ENCODE results near the gene SRD5A2.

SRD5A2 gene

GRCh38 chr2:31580321-31581117 lies at the start of gene SRD5A2:
Gene SRD5A2, minus strand, starts transcription at chr2:31580938. Its CDS starts 38 bp downstream, at chr2:31580900.
- no peak for DNase-seq (ENCODE audit: low spot score)

DNA sequence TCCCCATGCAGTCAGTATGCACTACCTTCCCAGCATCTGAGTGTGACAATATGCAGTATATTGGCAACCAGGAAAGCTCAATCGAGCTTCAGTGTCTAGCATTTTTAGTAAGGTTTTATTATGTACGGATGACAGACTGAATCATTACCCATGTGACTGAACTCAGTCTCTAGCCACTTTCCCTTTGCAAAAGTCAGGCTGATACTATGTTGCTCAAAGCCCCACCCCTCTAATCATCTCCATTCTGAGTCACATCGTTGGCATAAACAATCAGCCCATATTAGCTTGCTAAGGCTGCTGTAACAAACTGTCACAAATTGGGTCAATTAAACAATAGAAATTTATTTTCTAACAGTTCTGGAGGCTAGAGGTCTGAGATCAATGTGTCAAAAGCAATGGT lies 25.8 kb upstream of the SRD5A2 start:
- DNase-seq (ENCODE audit: low spot score): no peak

DNA sequence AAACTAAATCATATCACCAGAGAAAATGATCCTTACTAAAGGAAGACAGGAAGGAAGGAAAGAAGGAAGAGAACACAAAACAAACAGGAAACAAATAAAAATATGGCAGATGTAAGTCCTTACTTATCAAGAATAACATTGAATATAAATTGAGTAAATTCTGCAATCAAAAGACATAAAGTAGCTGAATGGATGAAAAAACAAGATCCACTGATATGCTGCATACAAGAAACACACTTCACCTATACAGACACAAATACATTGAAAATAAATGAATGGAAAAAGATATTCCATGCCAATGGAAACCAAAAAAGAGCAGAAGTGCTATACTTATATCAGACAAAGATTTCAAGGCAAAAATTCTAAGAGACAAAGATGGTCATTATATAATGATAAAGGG lies 18.0 kb upstream of the SRD5A2 start:
- DNase-seq (ENCODE audit: low spot score): no peak

GRCh38 chr2:31586230-31586629 lies 5.5 kb upstream of the SRD5A2 start:
- no peak for DNase-seq (ENCODE audit: low spot score)

DNA sequence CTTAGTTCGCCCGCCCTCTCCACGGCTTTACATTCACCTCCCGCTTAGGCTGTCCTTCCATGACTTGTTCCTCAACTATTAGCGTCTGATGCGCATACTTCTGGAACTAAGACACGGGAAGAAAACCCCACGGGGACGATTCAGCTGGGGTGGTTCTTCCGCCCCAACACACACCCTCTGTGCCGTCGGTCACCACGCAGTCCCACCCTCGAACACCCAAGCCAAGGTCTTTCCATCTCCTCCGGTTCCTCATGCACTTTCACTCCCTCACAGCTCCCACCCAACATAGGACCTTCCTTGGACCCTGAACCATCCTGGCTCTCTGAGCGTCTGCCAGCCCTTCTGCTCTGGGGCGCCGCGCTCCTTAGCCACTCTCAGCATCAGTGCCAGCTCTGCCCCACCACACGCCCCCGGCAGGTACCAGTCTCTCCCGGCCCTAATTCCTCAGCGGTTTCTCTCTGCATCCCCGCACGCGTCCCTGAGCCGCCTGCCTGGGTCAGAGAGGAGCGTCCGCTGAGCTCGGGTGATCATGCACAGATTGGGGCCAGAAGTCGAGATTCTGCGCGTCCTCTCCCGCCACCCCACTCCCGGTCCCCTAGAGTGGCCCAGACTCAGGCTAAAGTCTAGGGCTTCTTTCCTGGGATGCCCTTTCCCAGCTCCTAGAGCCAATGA lies 522 bp upstream of the SRD5A2 start:
- no peak for DNase-seq (ENCODE audit: low spot score)

- DNase-seq (ENCODE audit: low spot score): no peak
Measured at GRCh38 chr2:31579996-31580320, 780 bp downstream of the SRD5A2 start.

DNA sequence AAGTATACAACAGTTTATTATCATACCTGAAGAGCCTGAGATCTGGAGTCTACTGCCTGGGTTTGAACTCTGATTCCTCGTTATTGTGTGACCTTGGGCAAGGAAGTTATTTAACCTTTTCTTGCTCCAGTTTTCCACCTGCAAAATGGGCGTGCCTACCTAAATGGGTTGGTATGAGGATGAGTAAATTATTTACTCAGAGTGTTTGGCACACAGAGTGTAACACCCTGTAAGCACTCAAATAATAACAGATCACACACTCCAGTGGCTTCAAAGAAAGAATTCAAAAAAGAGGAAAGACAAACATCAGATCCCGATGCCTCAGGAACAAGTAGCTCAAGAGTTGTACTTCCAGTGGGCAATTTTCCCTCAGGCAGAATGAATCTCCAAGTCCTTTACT lies 2.4 kb downstream of the SRD5A2 start:
- no peak for DNase-seq (ENCODE audit: low spot score)

DNA sequence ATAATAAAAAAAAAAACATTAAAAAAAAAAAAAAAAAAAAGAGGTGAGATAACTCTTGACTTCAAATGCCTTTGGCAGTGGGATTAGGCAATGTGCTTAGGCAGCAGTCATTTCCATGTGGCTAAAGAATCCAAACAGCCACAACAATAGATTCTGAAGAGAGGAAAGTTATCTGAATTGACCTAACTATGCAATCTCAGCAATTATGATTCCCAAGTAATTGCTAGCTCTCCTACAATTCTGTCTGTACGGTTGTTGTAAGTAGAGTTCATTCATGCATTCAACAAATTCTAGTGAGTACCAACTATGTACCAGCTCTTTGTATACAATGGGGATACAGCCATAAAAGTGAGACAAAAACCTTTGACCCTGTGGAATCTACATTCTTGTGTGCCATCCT lies 3.6 kb downstream of the SRD5A2 start:
- DNase-seq (ENCODE audit: low spot score): no peak

DNA sequence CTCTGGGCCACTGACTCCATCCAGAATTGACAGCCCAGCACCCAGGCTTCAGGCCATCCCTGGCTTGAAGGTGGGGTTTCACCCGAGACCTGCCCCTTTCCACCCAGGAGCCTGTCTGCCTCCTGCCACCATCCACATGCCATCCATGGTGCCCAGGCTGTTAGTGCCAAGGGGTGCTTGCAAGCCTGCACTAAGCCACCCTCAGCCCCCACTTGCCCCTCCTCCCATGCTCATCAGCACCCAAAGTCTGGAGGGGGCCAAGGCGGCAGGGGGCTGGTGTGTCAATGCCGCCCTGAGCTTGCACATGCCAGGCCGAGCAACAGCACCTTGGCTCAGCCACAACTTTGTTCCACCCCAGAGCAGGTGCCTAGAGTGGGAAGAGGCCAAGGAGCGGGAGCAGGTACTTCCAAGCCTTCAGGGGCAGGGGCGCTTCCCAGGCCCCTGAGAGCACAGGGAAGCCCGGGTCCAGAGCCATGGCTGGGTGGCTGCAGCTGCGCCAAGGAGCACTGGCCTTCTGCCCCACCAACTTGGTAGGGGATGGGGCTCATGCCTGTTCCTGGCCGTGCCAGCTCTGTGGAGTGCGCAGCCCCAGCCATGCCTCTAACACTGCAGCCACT lies 12.0 kb downstream of the SRD5A2 start:
- DNase-seq (ENCODE audit: low spot score): no peak

- DNase-seq (ENCODE audit: low spot score): no peak
Measured at GRCh38 chr2:31567679-31568078, 13.1 kb downstream of the SRD5A2 start.

DNA sequence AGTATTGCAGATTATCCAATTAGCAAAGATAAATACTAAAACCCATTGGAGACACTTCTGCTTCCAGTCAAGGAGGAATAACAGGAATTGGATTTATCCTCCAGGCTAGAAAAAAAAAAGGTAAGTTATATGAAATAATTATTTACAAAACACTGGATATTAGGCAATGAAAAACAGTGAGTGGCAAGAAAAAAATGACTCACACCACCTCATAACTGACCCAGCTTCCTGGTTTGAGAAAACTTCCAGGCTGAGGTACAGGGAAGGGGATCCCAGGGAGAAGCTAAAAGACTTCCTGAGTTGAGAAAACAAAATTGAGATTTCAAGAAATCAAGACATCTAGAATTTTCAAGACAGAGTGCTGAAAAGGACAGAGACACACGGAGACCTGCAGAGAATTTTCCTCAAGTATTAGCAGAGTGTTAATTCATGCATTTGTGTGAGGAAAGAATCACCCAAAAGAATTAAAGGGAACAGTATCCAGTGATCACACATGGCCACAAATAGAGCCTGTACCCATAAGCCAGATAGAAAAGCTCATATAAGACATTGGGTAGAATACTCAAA lies 17.4 kb downstream of the SRD5A2 start:
- DNase-seq (ENCODE audit: low spot score): no peak

DNA sequence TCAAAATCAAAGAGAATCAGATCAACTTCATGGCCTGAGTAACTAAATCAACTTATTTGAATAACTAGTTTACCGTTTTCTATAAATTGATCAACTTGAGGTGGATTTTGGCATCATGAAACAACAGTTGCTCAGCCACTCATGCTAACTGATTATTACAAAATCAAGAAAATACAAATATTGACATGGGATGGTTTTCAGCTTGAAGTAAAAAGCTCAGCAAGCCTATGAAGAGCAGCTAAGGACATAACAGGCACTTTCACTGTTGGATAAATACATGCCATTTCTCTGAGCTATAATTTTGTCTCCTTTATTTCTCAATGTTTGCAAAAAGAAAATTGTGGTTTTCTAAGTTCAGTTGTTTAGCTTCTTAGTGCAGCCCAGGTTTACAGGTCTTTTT lies 18.9 kb downstream of the SRD5A2 start:
- DNase-seq (ENCODE audit: low spot score): no peak

- DNase-seq (ENCODE audit: low spot score): no peak
Measured at GRCh38 chr2:31558401-31559295, 22.1 kb downstream of the SRD5A2 start.

GRCh38 chr2:31556940-31557339 lies 23.8 kb downstream of the SRD5A2 start:
- no peak for DNase-seq (ENCODE audit: low spot score)

DNA sequence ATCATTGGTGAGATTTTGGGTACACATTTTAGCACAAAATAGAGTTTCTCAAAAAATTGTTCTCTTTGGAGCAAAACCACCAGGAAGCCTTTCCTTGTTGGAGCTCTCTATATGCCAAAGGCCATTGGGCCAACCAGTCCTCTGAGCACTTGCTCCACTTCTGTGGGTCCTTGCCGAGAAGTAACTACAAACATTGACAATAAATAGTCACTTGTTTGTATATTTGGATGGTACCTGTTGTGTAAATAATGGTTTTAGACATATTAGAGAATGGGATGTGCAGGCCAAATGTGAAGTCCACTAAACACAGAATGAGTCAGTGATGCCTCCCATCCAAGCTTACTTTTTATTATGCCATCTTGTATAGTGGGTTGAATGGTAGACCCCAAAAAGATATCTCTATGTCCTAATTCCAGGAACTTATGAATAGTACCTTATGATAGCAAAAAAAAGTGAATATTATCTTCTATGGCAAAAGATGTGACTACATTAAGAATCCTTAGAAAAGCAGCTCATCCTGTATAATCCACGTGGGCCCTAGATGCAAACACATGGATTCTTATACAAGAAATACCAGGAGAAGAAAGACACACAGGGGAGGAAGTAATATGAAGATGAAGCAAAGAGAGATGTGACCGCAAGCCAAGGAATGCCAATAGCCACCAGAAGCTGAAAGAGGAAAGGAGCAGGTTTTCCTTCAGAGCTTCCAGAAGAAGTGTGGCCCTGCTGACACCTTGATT lies 24.6 kb downstream of the SRD5A2 start:
- DNase-seq (ENCODE audit: low spot score): no peak

DNA sequence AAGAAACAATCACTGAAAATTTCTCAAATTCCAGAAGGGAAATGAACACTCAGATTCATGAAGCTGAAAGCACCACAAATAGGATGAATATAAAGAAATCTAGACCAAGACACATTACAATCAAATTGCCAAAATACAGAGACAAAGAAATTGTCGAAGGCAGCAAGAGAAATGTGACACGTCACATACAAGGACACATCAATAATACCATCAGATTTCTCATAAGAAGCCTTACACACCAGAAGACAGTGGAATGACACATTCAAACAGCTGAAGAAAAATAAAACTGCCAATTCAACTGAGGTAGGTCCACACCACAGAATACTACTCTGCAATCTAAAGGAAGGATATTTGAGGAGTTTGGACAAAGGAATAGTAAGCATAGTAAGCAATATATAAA lies 27.4 kb downstream of the SRD5A2 start:
- no peak for DNase-seq (ENCODE audit: low spot score)

DNA sequence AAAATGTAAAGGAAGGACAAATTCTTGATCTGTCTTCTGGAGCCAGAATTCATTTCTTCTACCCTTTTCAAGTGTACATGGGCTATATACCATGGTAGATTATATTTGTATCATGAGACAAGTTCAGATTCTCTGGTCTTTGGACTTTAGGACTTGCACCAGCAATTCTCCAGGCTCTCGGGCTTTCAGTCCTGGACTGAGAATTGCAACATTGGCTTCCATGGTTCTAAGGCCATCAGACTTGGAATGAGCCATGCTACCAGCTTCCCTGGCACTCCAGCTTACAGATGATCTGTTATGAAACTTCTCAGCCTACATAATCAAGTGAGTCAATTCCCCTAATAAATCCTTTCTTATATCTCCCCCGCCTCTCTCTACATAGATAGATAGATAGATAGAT lies 33.3 kb downstream of the SRD5A2 start:
- DNase-seq (ENCODE audit: low spot score): no peak

DNA sequence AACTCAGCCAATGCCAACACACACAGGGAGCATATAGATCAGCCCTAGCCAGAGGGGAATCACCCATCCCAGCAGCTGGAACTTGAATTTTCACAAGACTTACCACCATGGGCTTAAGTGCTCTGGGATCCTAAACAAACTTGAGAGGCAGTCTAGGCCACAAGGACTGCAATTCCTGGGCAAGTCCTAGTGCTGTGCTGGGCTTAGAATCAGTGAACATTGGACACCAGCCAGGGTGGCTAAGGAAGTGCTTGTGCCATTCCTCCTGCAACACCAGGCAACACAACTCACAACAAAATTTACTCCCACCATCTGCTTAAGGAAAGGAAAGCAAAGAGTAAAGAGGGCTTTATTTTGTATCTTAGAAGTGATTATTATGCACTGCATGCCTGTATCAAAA lies 38.9 kb downstream of the SRD5A2 start:
- DNase-seq (ENCODE audit: low spot score): no peak

DNA sequence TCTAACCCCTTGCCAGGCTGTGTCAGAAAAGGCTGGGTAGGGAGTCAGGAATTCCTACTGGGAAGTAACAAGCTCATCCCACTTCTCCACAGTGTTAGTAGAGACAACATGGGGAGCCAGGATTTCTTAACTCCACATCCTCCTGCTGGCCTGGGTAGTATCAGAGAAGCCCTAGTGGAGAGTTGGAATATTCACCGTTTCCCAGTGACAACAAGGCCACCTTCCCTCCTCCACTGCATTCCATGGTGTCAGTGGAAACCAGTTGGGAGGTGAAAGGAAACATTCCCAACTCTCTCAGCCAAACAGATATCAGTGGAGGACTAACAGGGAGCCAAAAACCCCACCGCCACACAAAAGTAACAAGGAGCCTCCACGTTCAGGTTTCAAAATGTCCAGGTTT lies 41.2 kb downstream of the SRD5A2 start:
- DNase-seq (ENCODE audit: low spot score): no peak

- DNase-seq (ENCODE audit: low spot score): no peak
Measured at GRCh38 chr2:31535768-31536167, 45.0 kb downstream of the SRD5A2 start.

- no peak for DNase-seq (ENCODE audit: low spot score)
Measured at GRCh38 chr2:31534636-31535035, 46.1 kb downstream of the SRD5A2 start.
